ENCODE results near the gene EHD1.
A peak's percentile ranks its signal among the peaks of the same experiment; 100 is the strongest.

Gene EHD1

DNA sequence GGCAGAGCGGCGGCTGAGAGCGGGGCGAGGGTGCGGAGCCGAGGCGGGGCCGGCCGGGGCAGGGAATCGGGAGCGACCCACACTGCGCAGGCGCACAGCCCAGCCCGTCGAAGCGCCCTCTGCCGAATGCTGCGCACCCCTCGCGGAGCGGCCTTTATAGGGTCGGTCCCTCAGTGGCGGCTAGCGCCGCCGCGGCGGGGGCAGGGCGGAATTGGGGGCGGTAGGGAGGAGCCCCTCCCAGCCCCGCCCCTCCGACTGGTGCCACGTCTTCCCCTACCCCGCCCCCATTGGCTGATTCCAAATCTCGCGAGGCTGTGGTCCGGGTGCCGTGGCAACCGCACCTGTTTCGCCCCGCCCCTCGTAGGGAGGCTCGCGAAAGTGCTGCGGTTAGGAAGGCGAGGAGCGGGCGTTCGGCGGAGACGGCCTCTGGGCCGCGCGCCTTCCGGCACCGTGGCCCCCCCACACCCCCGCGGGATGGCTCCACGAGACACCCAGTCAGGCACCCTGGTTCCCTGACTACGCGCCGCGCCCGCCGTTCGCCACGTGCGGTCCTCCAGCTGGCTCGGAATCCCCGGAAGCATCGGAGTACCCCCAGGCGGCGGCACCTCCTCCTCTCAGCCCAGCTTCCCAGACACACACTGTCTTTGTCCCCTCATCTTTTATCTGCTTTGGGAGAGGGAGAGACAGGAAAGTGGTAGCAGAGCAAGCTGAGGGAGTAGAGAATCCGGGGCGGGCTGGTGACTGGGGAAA lies at the start of gene EHD1:
TSS of gene EHD1 (minus strand) at position 128 of the 750 bp plus-strand sequence. CDS start 157 bp downstream, outside the sequence.
- peak; percentile 99 for DNase-seq

DNA sequence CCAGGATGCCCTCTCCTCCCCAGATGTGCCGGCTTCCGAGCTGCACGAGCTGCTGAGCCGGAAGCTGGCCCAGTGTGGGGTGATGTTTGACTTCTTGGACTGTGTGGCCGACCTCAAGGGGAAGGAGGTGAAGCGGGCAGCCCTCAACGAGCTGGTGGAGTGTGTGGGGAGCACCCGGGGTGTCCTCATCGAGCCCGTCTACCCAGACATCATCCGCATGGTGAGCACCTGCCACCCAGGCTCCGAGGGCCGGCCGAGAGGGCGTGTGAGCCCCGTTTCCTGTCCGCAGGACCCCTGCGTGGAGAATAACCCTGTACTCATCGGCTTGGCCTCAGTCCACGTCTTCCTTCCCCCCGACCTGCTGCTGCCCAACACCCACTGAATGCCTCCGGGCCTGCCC lies 48.3 kb upstream of the EHD1 start:
- DNase-seq, result no peak

- DNase-seq, result no peak
Observed at GRCh38 chr11:64925536-64926436, 47.4 kb upstream of the EHD1 start.

DNA sequence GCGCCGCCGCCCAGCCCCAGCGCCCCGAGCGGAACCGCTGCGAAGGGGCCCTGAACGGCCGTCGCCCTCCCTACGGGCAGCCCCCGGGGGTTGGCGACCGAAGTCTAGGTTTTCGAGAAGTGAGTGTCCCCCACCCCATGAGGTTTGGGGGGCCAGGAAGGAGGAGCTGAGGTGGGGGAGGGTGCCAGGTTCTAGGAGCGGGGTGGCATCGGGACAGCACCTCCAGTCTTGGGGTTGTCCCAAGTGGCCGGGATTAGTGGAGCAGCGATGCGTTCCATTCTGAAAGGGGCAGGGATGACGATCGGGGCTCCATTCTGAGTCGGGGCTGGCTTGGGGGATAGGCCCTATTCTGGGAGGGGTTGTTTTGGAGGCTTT lies 46.5 kb upstream of the EHD1 start:
- DNase-seq, result no peak

- DNase-seq, result peak; percentile 91
Observed at GRCh38 chr11:64923944-64924909, 45.8 kb upstream of the EHD1 start, which contains the start of gene PPP2R5B. Gene PPP2R5B, plus strand, starts transcription at chr11:64924689. Its CDS starts 1,046 bp downstream, at chr11:64925735.

DNA sequence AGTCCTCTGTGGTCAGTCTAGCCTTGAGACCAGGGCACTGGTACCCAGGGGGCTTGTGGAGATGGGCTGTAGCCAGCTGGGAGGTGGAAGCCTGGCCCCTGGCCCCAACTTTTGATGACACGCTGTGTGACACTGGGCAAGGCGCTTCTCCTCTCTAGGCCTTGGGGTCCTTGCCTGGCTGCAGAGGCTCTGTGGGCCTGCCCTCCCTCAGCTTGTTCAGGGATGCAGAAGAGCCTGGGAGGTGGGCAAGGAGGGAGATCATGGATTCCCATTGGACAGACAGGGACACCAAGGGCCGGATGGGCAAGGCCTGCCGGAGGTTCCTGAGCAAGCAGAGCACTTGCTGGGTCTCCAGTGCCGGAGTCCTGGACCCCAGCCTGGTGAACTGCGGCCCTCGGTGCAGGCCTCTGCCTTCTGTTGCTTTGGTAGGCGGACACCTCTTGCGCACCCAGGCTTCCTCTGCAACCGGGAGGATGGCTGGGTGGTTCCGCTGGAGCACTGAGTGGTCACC lies 44.8 kb upstream of the EHD1 start:
- no peak for DNase-seq

- no peak for DNase-seq
Observed at GRCh38 chr11:64921384-64921783, 43.0 kb upstream of the EHD1 start.

DNA sequence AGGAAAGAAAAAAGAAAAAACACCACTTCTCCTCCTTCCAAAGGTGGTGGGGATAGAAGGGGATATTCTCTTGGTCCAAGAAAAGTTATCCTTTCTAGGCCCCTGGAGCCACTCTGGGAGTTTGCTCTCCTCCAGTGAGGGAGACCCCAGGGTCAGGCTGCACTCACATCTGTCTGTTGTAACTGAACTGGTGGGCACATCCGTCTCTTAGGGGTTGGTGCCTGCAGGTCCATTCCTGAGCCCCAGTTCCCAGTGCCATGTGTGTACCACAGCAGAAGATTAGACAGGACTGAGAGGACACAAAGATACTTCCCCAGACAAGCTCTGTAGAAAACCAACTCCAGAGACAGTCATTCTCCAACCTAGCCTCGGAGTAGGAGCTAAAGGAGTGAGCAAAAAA lies 41.7 kb upstream of the EHD1 start:
- no peak for DNase-seq

GRCh38 chr11:64919627-64920026 lies 41.2 kb upstream of the EHD1 start:
- no peak for DNase-seq

DNA sequence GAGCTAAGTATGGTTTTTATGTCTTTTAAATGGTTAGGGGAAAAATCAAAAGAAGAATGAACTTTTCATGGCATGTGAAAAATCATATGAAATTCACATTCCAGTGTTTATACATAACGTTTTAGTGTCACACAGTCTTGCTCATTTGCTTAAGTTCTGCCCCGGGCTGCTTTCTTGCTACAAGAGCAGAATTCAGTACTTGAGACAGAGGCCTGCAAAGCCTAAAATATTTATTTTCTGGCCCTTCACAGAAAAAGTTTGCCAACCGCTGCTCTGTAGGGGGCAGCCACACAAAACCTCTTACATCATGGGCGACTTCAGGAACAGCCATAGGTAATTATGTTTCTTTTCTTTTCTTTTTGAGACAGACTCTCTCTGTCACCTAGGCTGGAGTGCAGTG lies 39.6 kb upstream of the EHD1 start:
- DNase-seq, result no peak

DNA sequence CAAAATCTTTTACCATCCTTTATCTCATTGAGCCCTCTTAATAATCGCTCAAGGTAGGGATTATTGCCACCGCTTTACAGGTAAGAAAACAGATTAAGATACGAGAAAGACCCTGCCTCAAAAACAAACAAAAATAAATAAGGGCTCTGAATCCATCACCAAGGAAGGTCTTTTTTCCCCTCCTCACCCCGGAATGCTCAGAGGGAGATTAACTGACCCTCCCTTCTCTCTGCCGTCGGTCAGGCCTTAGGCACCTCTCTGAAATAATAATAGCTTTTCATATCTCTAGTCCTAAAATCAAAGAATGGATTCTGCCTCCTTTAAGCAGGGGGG lies 39.2 kb upstream of the EHD1 start:
- DNase-seq, result no peak

- DNase-seq, result peak; percentile 98
Observed at GRCh38 chr11:64916775-64917662, 38.6 kb upstream of the EHD1 start, which contains the start of gene ATG2A. Gene ATG2A, minus strand, starts transcription at chr11:64917209. Its CDS starts 74 bp downstream, at chr11:64917135.

DNA sequence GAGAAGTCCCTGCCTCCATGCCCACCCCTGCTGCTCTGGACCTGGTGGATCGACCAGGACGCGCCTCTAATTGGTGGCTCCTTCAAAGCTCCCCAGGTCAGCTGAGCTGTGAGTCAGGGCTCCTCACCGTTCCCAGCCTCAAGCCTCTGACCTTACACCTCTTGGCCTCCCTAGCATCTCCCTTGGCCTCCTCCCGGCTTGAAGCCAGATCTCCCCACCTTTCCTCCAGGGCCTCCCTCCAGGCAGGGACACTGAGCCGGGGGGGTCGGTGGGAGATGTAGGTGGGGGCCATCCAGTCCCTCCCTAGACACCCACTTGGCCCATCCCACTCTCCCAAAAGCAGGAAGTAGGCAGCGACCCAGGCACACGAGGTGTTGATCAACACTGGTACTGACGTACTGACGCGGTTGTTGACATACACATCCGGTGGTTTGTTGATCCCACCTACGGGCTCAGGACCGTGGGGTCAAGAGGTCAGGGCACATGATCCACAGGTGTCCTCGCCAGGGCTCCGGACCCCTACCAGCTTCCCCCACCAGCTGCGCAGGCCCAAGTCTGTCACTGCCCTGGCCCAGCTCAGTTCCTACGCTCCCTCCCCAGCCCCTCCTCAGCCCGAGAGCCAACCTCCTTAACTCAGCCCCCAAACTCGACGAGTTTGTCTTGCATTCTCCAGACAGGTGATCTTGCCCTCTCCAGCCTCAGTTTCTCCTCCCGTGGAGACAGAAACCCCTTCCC lies 37.8 kb upstream of the EHD1 start:
- peak; percentile 3 for DNase-seq

GRCh38 chr11:64915376-64915887 lies 37.0 kb upstream of the EHD1 start:
- DNase-seq, result no peak

GRCh38 chr11:64914123-64914522 lies 35.7 kb upstream of the EHD1 start:
- DNase-seq, result no peak

DNA sequence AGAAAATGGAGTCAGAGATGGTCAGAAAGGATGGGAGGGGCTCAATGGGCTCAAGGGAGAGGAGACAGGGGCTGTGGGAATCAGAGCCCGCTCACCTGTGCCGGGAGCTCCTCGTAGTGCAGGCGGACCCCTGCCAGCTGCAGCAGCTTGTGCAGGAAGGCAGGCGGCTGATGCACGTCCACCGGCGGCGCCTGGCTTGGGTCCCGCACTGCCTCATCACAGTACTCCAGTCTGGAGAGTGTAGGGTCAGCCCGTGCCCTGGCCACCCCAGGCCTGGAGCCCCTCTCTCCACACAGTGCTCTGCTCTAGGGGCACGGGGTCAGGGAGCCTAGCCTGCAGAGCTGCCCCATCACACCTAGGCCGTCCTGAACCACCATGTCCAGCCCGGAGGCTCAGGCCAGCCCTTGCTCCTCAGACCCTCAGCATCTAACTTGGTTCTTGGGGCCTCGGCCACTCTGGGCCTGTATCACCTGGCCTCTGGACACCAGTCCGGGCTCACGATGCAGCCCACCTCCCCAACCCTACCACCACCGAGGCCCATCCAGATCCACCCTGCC lies 34.8 kb upstream of the EHD1 start:
- DNase-seq, result no peak

GRCh38 chr11:64911689-64912088 lies 33.3 kb upstream of the EHD1 start:
- no peak for DNase-seq

DNA sequence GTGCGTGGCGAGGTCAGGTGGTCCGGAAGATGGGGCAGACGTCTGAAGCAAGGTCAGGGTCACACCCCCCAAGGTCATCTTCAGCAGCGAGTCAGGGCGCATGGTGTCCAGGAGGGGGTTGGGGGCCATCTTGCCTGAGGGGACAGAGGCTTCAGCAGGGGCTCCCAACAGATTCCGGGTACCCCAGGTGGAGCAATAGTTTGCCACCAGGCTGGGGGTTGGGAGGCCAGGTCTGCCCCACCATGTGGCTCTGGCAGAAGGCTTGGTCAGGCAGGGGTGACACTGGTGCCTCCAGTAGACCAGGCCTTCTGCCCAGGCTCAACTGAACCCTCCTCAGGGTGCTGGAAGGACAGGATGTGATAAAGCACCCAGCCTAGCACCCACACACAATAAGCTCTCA lies 32.7 kb upstream of the EHD1 start:
- DNase-seq, result no peak

GRCh38 chr11:64910451-64911093 lies 32.2 kb upstream of the EHD1 start:
- no peak for DNase-seq
